Duodenal mucosa (tissue), 2 donors: Measurements from ENCODE around the gene ERBB4.

Experiments
- H3K27ac ChIP-seq: one replicate; pipeline ENCODE4 v1.7.0; 2013; ENCODE audit warnings: low read depth, low read length
- H3K27me3 ChIP-seq, 2 donors: one replicate each; pipeline ENCODE4 v1.7.0; 2013; ENCODE audit warnings: low read length in 2 of 2, control low read depth in 1 of 2; ENCODE audit not compliant: insufficient read depth in 2 of 2, control insufficient read depth in 1 of 2
- H3K36me3 ChIP-seq, 2 donors: one replicate each; pipeline ENCODE4 v1.7.0; 2013; ENCODE audit warnings: low read length in 2 of 2, control low read depth in 1 of 2; ENCODE audit not compliant: insufficient read depth in 2 of 2, control insufficient read depth in 1 of 2
- H3K4me1 ChIP-seq, 2 donors: one replicate each; pipeline ENCODE4 v1.7.0; 2013; ENCODE audit warnings: low read length in 2 of 2, control low read depth in 1 of 2; ENCODE audit not compliant: insufficient read depth in 2 of 2, control insufficient read depth in 1 of 2
- H3K4me3 ChIP-seq, 2 donors: one replicate each; pipeline ENCODE4 v1.7.0; 2013; ENCODE audit warnings: low read length in 2 of 2, low read depth in 1 of 2
- H3K9ac ChIP-seq, 2 donors: one replicate each; pipeline ENCODE4 v1.7.0; 2013; ENCODE audit warnings: low read length in 2 of 2, low read depth in 1 of 2
- H3K9me3 ChIP-seq, 2 donors: one replicate each; pipeline ENCODE4 v1.7.0; 2013; ENCODE audit warnings: low read length in 2 of 2, control low read depth in 1 of 2; ENCODE audit not compliant: control insufficient read depth in 1 of 2

Gene ERBB4

DNA sequence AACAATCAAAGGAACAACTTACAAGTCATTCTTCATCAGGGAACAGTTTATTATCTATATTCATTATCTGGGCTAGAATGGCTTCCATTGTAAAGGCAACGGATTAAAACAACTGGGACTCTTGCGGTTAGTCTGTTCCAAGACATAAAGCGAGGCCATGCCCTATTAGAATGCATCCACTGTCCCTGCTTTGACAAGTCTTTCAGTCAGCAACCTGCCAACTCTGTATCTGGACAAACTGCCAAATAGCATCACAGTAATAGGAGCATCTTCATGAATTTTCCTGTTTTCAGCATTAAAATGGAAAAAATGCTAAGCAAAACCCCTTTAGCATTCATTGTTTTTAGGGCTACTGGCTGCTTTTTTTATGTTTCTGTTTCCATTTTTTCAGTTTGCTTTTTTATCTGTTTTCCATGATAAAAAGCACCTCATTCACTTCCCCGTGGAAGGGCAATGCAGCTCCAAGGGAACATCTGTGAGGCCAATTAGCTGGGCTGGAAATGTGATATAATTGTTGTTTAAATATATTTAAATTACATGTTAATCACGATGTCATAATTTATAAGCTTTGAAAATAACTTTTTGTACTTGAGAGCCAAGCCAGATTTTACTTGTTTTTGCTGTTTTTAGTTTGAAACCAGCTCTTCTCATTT lies 1147.9 kb downstream of the ERBB4 start:
- Histone ChIP-seq H3K4me3 (no peak overlapping the region), H3K36me3 (no peaks in the 10 kb centered on the region), H3K9ac (no peak overlapping the region), H3K9me3 (no peaks in the 10 kb centered on the region), H3K27ac (no peak overlapping the region), H3K4me1 (no peaks in the 10 kb centered on the region), H3K27me3 (no peaks in the 10 kb centered on the region)

DNA sequence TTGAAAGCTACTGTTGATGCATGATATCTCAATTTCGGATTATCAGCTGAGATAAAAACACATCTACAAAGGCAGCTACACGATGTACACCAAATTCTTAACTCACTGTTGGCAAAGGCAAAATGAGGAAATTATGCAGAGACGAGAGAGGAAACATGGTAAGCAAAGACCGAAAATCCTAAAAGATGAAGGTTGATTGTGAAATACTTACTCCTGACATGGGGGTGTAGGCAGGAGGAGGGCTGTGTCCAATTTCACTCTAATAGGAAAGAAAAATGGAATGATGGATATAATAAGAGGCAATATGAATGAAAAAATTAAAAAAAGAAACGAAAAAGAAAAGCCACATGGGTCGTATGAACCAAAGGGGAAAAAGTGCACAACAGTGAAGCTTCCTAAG lies 1150.9 kb downstream of the ERBB4 start:
- H3K9ac ChIP-seq: no peak overlapping the region
- no peak overlapping the region for H3K27ac ChIP-seq
- H3K4me3 ChIP-seq: no peak overlapping the region
- no peaks in the 10 kb centered on the region for H3K4me1 ChIP-seq
- no peaks in the 10 kb centered on the region for H3K36me3 ChIP-seq
- H3K9me3 ChIP-seq: no peaks in the 10 kb centered on the region
- no peaks in the 10 kb centered on the region for H3K27me3 ChIP-seq

DNA sequence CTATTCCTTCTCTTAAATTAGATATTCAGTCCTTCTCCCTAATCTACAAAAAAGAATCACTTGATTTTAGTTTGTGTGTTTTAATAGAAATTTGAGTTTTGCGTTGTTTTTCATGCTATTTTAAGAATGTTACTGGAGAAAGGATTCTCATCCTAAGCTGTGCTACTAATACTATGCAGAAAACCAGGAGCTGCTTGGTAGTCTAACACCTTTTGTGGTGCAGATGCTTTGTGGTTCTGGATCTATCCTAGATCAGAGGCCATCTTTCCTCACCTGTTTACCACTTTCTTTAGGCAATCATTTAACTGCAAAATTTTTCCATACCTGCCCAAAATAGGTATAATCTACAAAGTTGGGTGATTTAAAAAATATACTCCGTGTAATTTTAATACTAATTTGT lies 1158.6 kb downstream of the ERBB4 start:
- H3K9ac ChIP-seq: no peak overlapping the region
- H3K27ac ChIP-seq: no peak overlapping the region
- no peaks in the 10 kb centered on the region for H3K9me3 ChIP-seq
- no peak overlapping the region for H3K4me3 ChIP-seq
- no peaks in the 10 kb centered on the region for H3K4me1 ChIP-seq
- no peaks in the 10 kb centered on the region for H3K36me3 ChIP-seq
- no peaks in the 10 kb centered on the region for H3K27me3 ChIP-seq

DNA sequence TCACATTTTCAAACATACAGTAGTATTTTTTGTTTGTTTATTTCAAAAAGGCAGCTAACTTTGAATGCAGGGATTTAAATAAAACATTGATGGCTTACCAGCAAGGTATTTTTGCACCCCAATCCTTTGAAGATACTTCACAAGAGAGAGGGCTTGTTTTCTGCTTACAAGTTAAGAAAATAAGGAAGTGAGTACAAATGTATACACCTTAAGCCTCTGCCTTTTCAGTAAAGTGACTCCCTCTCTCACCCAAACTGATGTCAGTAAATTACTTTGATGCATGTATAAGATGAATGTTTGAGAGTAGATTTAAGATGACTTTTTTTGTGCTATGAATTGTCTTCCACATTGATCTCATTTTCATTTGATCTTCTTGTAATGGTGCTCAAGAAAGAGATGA lies 1162.2 kb downstream of the ERBB4 start:
- Histone ChIP-seq H3K9ac (no peak overlapping the region), H3K9me3 (no peaks in the 10 kb centered on the region), H3K36me3 (no peaks in the 10 kb centered on the region), H3K4me3 (no peak overlapping the region), H3K4me1 (no peaks in the 10 kb centered on the region), H3K27me3 (no peaks in the 10 kb centered on the region), H3K27ac (no peak overlapping the region)

DNA sequence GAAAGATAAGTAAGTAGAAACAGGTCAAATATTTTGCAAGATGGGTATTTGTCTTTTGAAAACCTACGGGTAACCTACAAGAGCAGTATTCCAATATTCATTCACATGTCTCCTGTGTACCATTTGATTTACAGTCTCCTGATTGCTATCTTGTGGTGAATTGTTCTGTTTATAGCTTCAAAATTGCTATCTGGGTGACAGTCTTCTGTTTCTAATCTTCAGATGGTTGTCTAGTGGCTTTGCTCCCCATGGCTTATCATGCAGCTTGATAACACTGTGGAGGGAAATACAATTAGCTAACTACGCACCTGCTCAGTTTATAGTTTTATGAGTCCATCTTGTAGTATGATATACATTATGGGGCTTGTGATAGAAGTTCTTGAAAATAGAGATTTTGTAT lies 1165.4 kb downstream of the ERBB4 start:
- H3K4me1 ChIP-seq: no peaks in the 10 kb centered on the region

DNA sequence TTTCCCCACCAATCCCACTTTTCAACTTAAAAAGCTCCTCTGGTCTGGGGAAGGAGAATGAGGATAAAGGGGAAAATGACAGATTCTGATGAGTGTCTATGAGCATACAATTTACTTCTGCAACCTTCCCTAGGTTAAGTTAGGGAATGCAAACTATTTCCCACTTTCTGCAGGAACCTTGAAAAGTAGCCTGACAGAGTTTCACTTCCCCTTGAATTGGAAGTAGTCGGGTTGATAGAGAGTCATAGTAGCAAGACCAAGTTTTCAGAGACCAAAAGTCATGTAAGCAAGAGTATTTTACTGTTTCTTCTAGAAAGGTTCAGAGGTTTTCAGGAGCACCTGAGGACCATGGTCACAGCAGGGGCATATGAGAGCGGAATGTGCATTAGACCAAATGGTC lies 1167.1 kb downstream of the ERBB4 start:
- Histone ChIP-seq H3K27me3 (no peaks in the 10 kb centered on the region), H3K36me3 (no peaks in the 10 kb centered on the region), H3K9ac (no peak overlapping the region), H3K4me1 (no peaks in the 10 kb centered on the region), H3K4me3 (no peak overlapping the region), H3K9me3 (no peaks in the 10 kb centered on the region), H3K27ac (no peak overlapping the region)

More for the DNA sequence above, 1165.4 kb downstream of the ERBB4 start:
- no peak overlapping the region for H3K27ac ChIP-seq
- no peak overlapping the region for H3K4me3 ChIP-seq
- H3K9me3 ChIP-seq: no peaks in the 10 kb centered on the region
- no peaks in the 10 kb centered on the region for H3K27me3 ChIP-seq
- H3K9ac ChIP-seq: no peak overlapping the region
- H3K36me3 ChIP-seq: no peaks in the 10 kb centered on the region

DNA sequence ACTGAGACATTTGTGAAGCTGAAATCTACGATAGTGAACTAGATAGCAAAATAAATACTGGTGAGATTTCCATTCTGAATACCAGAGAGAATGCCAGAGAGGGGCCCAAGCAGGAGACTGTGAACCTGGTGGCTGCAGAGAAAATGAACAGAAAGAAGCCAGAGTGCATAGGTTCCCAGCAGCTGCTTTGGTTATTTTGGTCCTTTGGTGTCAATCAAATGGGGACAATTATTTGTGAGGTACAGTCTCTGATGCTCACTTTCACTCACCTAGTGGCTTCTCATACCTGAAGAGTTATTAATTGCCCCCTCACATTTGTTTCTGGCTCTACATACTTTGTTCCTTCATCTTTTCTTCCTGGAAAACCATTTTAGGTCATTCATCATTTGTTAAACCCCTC lies 1170.1 kb downstream of the ERBB4 start:
- Histone ChIP-seq H3K36me3 (no peaks in the 10 kb centered on the region), H3K27ac (no peak overlapping the region), H3K9me3 (no peaks in the 10 kb centered on the region), H3K4me1 (no peaks in the 10 kb centered on the region), H3K4me3 (no peak overlapping the region), H3K27me3 (no peaks in the 10 kb centered on the region), H3K9ac (no peak overlapping the region)

DNA sequence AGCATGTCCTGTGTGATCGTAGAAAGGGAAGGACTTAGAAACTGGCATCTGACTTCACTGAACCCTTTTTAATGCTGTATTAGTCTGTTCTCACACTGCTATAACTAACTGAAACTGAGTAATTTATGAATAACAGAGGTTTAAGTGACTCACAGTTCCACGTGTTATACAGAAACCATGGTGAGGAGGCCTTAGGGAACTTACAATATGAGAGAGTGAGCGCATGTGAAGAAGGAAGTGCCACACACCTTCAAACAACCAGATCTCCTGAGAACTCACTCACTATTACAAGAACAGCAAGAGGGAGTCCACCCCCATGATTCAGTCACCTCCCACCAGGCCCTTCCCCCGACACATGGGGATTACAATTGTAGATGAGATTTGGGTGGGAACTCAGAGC lies 1170.9 kb downstream of the ERBB4 start:
- H3K4me1 ChIP-seq: no peaks in the 10 kb centered on the region
- H3K9me3 ChIP-seq: no peaks in the 10 kb centered on the region
- H3K36me3 ChIP-seq: no peaks in the 10 kb centered on the region
- H3K27ac ChIP-seq: no peak overlapping the region
- no peak overlapping the region for H3K4me3 ChIP-seq
- no peaks in the 10 kb centered on the region for H3K27me3 ChIP-seq
- no peak overlapping the region for H3K9ac ChIP-seq

DNA sequence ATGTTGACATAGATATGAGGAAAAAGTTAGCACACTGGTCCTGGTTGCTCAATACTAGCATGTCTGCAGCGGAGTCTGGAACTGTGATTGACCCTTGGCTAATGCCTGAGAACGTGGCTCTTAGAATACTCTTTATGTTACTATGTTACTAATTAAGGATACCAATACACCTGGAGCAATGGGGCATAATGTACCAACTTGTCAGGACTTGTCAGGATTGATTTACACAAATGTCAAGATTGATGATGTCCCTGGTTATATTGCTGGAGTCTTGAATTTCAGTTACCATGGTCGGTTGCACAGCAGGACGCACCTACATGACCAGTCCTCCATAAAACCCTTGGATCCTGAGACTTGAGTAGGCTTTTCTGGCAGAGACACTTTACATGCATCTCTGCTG lies 1171.3 kb downstream of the ERBB4 start:
- H3K9me3 ChIP-seq: no peaks in the 10 kb centered on the region
- no peaks in the 10 kb centered on the region for H3K36me3 ChIP-seq
- H3K4me3 ChIP-seq: no peak overlapping the region
- no peak overlapping the region for H3K9ac ChIP-seq
- no peaks in the 10 kb centered on the region for H3K4me1 ChIP-seq
- H3K27me3 ChIP-seq: no peaks in the 10 kb centered on the region
- H3K27ac ChIP-seq: no peak overlapping the region

DNA sequence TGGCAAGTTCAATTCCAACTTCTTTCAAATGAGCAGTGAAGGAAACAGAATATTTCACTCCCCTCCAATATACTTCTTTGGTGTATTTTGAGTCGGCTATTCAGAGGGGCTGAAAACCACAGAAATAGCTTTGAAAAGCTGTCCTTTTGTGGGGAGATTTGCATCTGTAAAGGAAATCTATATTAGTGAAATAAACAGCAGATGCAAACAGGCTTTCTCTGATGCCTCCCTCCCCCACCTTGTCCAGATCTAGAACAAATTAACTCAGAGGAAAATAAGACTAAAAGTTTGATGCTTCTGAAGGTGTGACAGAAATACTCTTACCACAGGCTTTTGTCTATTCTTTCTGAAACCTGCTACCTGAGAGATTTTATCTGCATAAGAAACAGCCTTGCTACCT lies 1173.7 kb downstream of the ERBB4 start:
- Histone ChIP-seq H3K36me3 (no peaks in the 10 kb centered on the region), H3K9ac (no peak overlapping the region), H3K9me3 (no peaks in the 10 kb centered on the region), H3K4me3 (no peak overlapping the region), H3K27ac (no peak overlapping the region), H3K4me1 (no peaks in the 10 kb centered on the region), H3K27me3 (no peaks in the 10 kb centered on the region)

DNA sequence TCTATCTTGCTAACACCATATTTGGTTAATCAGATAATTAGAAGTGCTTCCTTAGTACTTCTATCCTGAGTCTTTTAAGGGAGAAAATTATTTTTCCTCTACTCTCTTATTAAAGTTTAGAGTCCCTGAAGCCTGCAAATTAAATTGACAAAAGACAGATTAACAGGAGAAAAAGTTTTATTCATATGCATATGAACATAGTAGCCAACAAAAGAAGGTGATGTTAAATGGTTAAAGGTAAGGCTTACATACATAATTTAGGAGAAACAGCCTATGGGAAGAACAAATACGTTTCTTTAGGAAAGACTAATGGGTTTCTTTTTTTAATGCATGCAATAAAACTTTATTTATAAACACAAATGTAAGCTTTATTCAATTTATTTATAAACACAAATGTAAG lies 1177.2 kb downstream of the ERBB4 start:
- H3K27ac ChIP-seq: no peak overlapping the region
- H3K9ac ChIP-seq: no peak overlapping the region
- H3K36me3 ChIP-seq: no peaks in the 10 kb centered on the region
- H3K27me3 ChIP-seq: no peaks in the 10 kb centered on the region
- H3K4me1 ChIP-seq: no peaks in the 10 kb centered on the region
- H3K9me3 ChIP-seq: no peaks in the 10 kb centered on the region
- H3K4me3 ChIP-seq: no peak overlapping the region
